AG04450 (cell line): Measurements from ENCODE around the gene CDK14. TPM values are rescaled to one million over a fixed set of nuclear protein-coding genes. Genes with fewer than 3 reads are reported as not detected.

Experiments used
- CTCF ChIA-PET: fragments of 300-600, 350-600 bp; formaldehyde crosslinking; extraction: SDS; loops from one replicate; lab custom pipeline; 2022; ENCODE audit warnings: antibody characterized with exemption, inconsistent platforms; lab: Charles Lee
- POLR2A ChIA-PET: fragments of 350-600 bp; formaldehyde crosslinking; extraction: SDS; loops from one replicate; lab custom pipeline; 2021; ENCODE audit warnings: antibody characterized with exemption, inconsistent platforms; lab: Yijun Ruan, JAX
- DNase-seq: peaks from one replicate; pipeline ENCODE4 v3.0.0-alpha.2; 2011; ENCODE audit warnings: low read depth, low spot score
- H3K27ac ChIP-seq: one replicate; pipeline ENCODE4 v1.5.1; 2012; ENCODE audit warnings: low read depth, low read length, control low read depth
- H3K27me3 ChIP-seq: one replicate; pipeline ENCODE4 v1.6.0; 2012; ENCODE audit warnings: low read length; ENCODE audit not compliant: control insufficient read depth, insufficient read depth
- H3K4me3 ChIP-seq: 2 replicates; pipeline ENCODE4 v1.5.1; 2011; ENCODE audit warnings: mild to moderate bottlenecking, low read depth, low read length, control low read depth
- H3K9me3 ChIP-seq: 2 replicates; pipeline ENCODE4 v1.5.1; 2012; ENCODE audit warnings: low read length; ENCODE audit not compliant: control insufficient read depth, insufficient read depth
- CTCF ChIP-seq: IDR thresholded peaks from 2 replicates; pipeline ENCODE4 v1.5.1; 2011; ENCODE audit warnings: low read depth, low read length, control low read depth, inconsistent platforms
- polyA plus RNA-seq: library from polyadenylated mRNA; depleted of rRNA; stranded (reverse); fragments of >200 nt; gene quantifications from 2 replicates; pipeline ENCODE4 v1.2.3, GENCODE V29; 2011

The CDK14 gene
- polyA plus RNA-seq, 1 experiment: 28.4 TPM

- ChIA-PET POLR2A (no interaction called here), CTCF (no interaction called here)
- H3K27ac ChIP-seq: no peak overlapping the region
- no peaks in the 10 kb centered on the region for H3K9me3 ChIP-seq
- no peak for DNase-seq
- no peaks in the 10 kb centered on the region for H3K27me3 ChIP-seq
- TF ChIP-seq CTCF: no peak
- no peak overlapping the region for H3K4me3 ChIP-seq
These were observed 320.2 kb downstream of the CDK14 start for GRCh38 chr7:90916319-90916718.

- TF ChIP-seq CTCF: no peak
- Histone ChIP-seq H3K4me3 (no peak overlapping the region), H3K27ac (no peak overlapping the region), H3K9me3 (no peaks in the 10 kb centered on the region), H3K27me3 (no peaks in the 10 kb centered on the region)
- ChIA-PET CTCF (no interaction called here), POLR2A (no interaction called here)
- DNase-seq: no peak
These were observed 321.4 kb downstream of the CDK14 start for GRCh38 chr7:90917539-90917938.

- Histone ChIP-seq H3K4me3 (no peak overlapping the region), H3K27me3 (no peaks in the 10 kb centered on the region), H3K9me3 (no peaks in the 10 kb centered on the region), H3K27ac (no peak overlapping the region)
- ChIA-PET POLR2A (no interaction called here), CTCF (no interaction called here)
- no peak for TF ChIP-seq CTCF
- no peak for DNase-seq
These were observed 322.2 kb downstream of the CDK14 start for GRCh38 chr7:90918303-90918702.

GRCh38 chr7:90919816-90920215 lies 323.7 kb downstream of the CDK14 start:
- TF ChIP-seq CTCF: no peak
- no peak overlapping the region for H3K4me3 ChIP-seq
- CTCF ChIA-PET: no interaction called here
- POLR2A ChIA-PET: no interaction called here
- no peaks in the 10 kb centered on the region for H3K27me3 ChIP-seq
- DNase-seq: no peak
- no peaks in the 10 kb centered on the region for H3K9me3 ChIP-seq
- H3K27ac ChIP-seq: no peak overlapping the region

GRCh38 chr7:90920336-90920735 lies 324.2 kb downstream of the CDK14 start:
- ChIA-PET CTCF (no interaction called here), POLR2A (no interaction called here)
- DNase-seq: no peak
- Histone ChIP-seq H3K4me3 (no peak overlapping the region), H3K27me3 (no peaks in the 10 kb centered on the region), H3K27ac (no peak overlapping the region), H3K9me3 (no peaks in the 10 kb centered on the region)
- TF ChIP-seq CTCF: no peak
